WTC11 (cell line): ENCODE measurements around the gene SURF2. TPM values are rescaled to one million over a fixed set of nuclear protein-coding genes. Genes with fewer than 3 reads are reported as not detected.

ENCODE experiments used
- ATAC-seq: fragments of 200-7000 bp; cut with Tn5 transposase; 2 replicates; pipeline ENCODE4 v1.10.0; 2021; ENCODE audit warnings: mild to moderate bottlenecking, moderate library complexity
- CTCF ChIA-PET: fragments of 300-600 bp; sonication (Branson Sonifier 250); formaldehyde crosslinking; loops from one replicate; lab custom pipeline; 2021; ENCODE audit warnings: antibody characterized with exemption; lab: Charles Lee
- POLR2A ChIA-PET: fragments of 350-600 bp; sonication (Branson Sonifier 250); formaldehyde crosslinking; loops from one replicate; lab custom pipeline; 2021; ENCODE audit warnings: antibody characterized with exemption; lab: Charles Lee
- DNase-seq: peaks from one replicate; pipeline ENCODE4 v3.0.0; 2021; ENCODE audit warnings: low spot score
- H3K27ac Mint-ChIP-seq: 2 replicates; pipeline ENCODE4 v1.8.0; 2021; ENCODE audit warnings: mixed read lengths
- H3K27me3 Mint-ChIP-seq: 2 replicates; pipeline ENCODE4 v1.8.0; 2021; ENCODE audit warnings: low read depth, mild to moderate bottlenecking, moderate library complexity, mixed read lengths
- H3K36me3 Mint-ChIP-seq: 2 replicates; pipeline ENCODE4 v1.8.0; 2021; ENCODE audit warnings: mixed read lengths
- H3K4me1 Mint-ChIP-seq: 2 replicates; pipeline ENCODE4 v1.8.0; 2022; ENCODE audit warnings: mixed read lengths
- H3K4me3 Mint-ChIP-seq: 2 replicates; pipeline ENCODE4 v1.8.0; 2021; ENCODE audit warnings: mild to moderate bottlenecking, moderate library complexity, mixed read lengths
- H3K9me3 Mint-ChIP-seq: 2 replicates; pipeline ENCODE4 v1.8.0; 2021; ENCODE audit warnings: mixed read lengths
- ELF4 ChIP-seq: sonication (generic); formaldehyde crosslinking; IDR thresholded peaks from 2 replicates; pipeline ENCODE4 v1.8.1; 2022; ENCODE audit warnings: low read depth, mild to moderate bottlenecking, moderate library complexity, missing genetic modification reagents
- EMX1 ChIP-seq: fragments of 250-450 bp; sonication (Bioruptor Pico); IDR thresholded peaks from 2 replicates; pipeline ENCODE4 v1.8.0; 2021; ENCODE audit warnings: mild to moderate bottlenecking
- HMGXB4 ChIP-seq: sonication (generic); formaldehyde crosslinking; IDR thresholded peaks from 2 replicates; pipeline ENCODE4 v1.8.1; 2023; ENCODE audit warnings: mild to moderate bottlenecking, moderate library complexity, missing genetic modification reagents
- JAZF1 ChIP-seq: fragments of 250-450 bp; sonication (Bioruptor Pico); IDR thresholded peaks from 2 replicates; pipeline ENCODE4 v1.9.0; 2021; ENCODE audit warnings: moderate library complexity, mild to moderate bottlenecking, inconsistent platforms
- MAX ChIP-seq: sonication (generic); formaldehyde crosslinking; IDR thresholded peaks from 2 replicates; pipeline ENCODE4 v1.8.0; 2022; ENCODE audit warnings: mild to moderate bottlenecking, missing genetic modification reagents
- NFATC4 ChIP-seq: fragments of 250-450 bp; sonication (Bioruptor Pico); IDR thresholded peaks from 2 replicates; pipeline ENCODE4 v1.9.0; 2021; ENCODE audit warnings: mild to moderate bottlenecking
- NFYB ChIP-seq: sonication (generic); formaldehyde crosslinking; conservative IDR thresholded peaks from 2 replicates; pipeline ENCODE4 v1.8.0; 2022; ENCODE audit warnings: low read depth, missing genetic modification reagents
- NR1H2 ChIP-seq: sonication (generic); formaldehyde crosslinking; IDR thresholded peaks from 2 replicates; pipeline ENCODE4 v1.9.0; 2021; ENCODE audit warnings: mild to moderate bottlenecking, moderate library complexity, missing genetic modification reagents
- SOX15 ChIP-seq: fragments of 250-450 bp; sonication (Bioruptor Pico); IDR thresholded peaks from 2 replicates; pipeline ENCODE4 v1.9.0; 2021; ENCODE audit warnings: mild to moderate bottlenecking
- ZNF121 ChIP-seq: sonication (generic); formaldehyde crosslinking; IDR thresholded peaks from 2 replicates; pipeline ENCODE4 v1.8.0; 2023; ENCODE audit warnings: missing genetic modification reagents
- ZNF317 ChIP-seq: sonication (generic); formaldehyde crosslinking; IDR thresholded peaks from 2 replicates; pipeline ENCODE4 v1.8.1; 2023; ENCODE audit warnings: low read depth, mild to moderate bottlenecking, moderate library complexity, missing genetic modification reagents, borderline replicate concordance
- total RNA-seq: library from RNA; stranded (reverse); gene quantifications from 3 replicates; pipeline ENCODE4 v1.2.3, GENCODE V29; 2021
- TF ChIP-seq, protein P1 (sequence below): sonication (generic); formaldehyde crosslinking; IDR thresholded peaks from 2 replicates; pipeline ENCODE4 v1.8.1; 2023; ENCODE audit warnings: mild to moderate bottlenecking, missing genetic modification reagents
- TF ChIP-seq, protein P2 (sequence below): sonication (generic); formaldehyde crosslinking; IDR thresholded peaks from 2 replicates; pipeline ENCODE4 v1.8.0; 2022; ENCODE audit warnings: mild to moderate bottlenecking, missing genetic modification reagents
- TF ChIP-seq, protein P3 (sequence below): sonication (generic); formaldehyde crosslinking; IDR thresholded peaks from 2 replicates; pipeline ENCODE4 v1.8.0; 2022; ENCODE audit warnings: mild to moderate bottlenecking, missing genetic modification reagents
- TF ChIP-seq, protein P4 (sequence below): sonication (generic); formaldehyde crosslinking; conservative IDR thresholded peaks from 2 replicates; pipeline ENCODE4 v1.8.1; 2023; ENCODE audit warnings: mild to moderate bottlenecking, low read depth, missing genetic modification reagents, moderate library complexity

The SURF2 gene
- total RNA-seq, 1 experiment from 2014 or later, result 33.3 TPM

DNA sequence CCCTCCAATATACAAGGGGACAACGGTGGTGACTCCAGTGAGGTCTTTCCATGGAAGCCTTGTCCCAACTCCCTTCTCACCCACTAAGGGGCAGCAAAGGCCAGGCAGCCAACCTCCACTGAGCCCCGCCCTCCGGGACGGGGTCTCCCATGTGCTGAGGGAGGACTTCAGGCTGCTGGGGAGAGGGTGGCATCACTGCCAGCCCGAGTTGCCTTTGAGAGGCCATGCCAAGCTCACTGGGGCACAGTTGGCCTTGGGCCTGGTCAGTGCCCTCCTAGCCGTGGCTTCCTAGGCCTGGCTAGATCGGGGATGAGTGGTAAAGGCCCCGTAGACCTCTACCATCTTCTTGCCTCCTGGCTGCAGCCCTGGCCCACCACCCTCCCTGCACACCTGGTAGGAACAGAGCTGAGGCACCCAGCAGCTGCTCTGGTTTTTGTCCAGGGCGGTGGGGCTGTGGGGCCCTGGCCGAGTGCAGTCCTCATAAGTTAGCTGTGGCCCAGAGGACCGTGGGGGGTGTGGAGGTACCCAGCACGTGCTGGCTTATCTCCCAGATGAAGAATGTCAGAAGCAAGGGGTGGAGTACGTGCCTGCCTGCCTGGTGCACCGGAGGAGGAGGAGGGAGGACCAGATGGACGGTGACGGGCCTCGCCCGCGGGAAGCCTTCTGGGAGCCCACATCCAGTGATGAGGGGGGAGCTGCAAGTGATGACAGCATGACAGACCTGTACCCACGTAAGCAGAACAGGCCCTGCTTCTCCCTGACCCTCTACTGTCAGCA, 3.2 kb downstream of the SURF2 start:
- peak; percentile 38 for ATAC-seq
- POLR2A ChIA-PET, result no interaction called here

GRCh38 chr9:133360400-133361393, 4.3 kb downstream of the SURF2 start:
- Mint-ChIP-seq H3K27ac (peak overlapping the region; percentile 80; the same call in 1 of the 2 replicates), H3K4me1 (peaks cover 9% of the 10 kb centered on the region), H3K27me3 (no peaks in the 10 kb centered on the region), H3K4me3 (no peak overlapping the region), H3K9me3 (no peaks in the 10 kb centered on the region), H3K36me3 (peaks cover 55% of the 10 kb centered on the region)
- ChIA-PET CTCF (interaction anchor here (1.2 kb wide), 1 partner anchor 18 kb away, joined by 7 read pairs; no protein-coding TSS in a partner anchor), POLR2A (no interaction called here)
- ATAC-seq, result no peak
- no peak for DNase-seq
- TF ChIP-seq, protein P1, sequence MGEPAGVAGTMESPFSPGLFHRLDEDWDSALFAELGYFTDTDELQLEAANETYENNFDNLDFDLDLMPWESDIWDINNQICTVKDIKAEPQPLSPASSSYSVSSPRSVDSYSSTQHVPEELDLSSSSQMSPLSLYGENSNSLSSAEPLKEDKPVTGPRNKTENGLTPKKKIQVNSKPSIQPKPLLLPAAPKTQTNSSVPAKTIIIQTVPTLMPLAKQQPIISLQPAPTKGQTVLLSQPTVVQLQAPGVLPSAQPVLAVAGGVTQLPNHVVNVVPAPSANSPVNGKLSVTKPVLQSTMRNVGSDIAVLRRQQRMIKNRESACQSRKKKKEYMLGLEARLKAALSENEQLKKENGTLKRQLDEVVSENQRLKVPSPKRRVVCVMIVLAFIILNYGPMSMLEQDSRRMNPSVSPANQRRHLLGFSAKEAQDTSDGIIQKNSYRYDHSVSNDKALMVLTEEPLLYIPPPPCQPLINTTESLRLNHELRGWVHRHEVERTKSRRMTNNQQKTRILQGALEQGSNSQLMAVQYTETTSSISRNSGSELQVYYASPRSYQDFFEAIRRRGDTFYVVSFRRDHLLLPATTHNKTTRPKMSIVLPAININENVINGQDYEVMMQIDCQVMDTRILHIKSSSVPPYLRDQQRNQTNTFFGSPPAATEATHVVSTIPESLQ (CRISPR knock-in tag), result no peak
- no peak for TF ChIP-seq EMX1
- TF ChIP-seq, protein P2, sequence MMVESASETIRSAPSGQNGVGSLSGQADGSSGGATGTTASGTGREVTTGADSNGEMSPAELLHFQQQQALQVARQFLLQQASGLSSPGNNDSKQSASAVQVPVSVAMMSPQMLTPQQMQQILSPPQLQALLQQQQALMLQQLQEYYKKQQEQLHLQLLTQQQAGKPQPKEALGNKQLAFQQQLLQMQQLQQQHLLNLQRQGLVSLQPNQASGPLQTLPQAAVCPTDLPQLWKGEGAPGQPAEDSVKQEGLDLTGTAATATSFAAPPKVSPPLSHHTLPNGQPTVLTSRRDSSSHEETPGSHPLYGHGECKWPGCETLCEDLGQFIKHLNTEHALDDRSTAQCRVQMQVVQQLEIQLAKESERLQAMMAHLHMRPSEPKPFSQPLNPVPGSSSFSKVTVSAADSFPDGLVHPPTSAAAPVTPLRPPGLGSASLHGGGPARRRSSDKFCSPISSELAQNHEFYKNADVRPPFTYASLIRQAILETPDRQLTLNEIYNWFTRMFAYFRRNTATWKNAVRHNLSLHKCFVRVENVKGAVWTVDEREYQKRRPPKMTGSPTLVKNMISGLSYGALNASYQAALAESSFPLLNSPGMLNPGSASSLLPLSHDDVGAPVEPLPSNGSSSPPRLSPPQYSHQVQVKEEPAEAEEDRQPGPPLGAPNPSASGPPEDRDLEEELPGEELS, result no peak
- TF ChIP-seq, protein P3, sequence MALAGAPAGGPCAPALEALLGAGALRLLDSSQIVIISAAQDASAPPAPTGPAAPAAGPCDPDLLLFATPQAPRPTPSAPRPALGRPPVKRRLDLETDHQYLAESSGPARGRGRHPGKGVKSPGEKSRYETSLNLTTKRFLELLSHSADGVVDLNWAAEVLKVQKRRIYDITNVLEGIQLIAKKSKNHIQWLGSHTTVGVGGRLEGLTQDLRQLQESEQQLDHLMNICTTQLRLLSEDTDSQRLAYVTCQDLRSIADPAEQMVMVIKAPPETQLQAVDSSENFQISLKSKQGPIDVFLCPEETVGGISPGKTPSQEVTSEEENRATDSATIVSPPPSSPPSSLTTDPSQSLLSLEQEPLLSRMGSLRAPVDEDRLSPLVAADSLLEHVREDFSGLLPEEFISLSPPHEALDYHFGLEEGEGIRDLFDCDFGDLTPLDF (CRISPR knock-in tag), result no peak
- TF ChIP-seq ELF4 (CRISPR knock-in tag), result no peak
- no peak for TF ChIP-seq HMGXB4 (CRISPR knock-in tag)
- TF ChIP-seq NFATC4 (CRISPR knock-in tag), result no peak
- TF ChIP-seq ZNF317, result no peak
- no peak for TF ChIP-seq NR1H2 (CRISPR knock-in tag)
- no peak for TF ChIP-seq MAX (CRISPR knock-in tag)
- TF ChIP-seq NFYB (CRISPR knock-in tag), result no peak

More for the DNA sequence above, 3.2 kb downstream of the SURF2 start:
- Mint-ChIP-seq H3K27me3 (no peaks in the 10 kb centered on the region), H3K9me3 (no peaks in the 10 kb centered on the region), H3K27ac (no peak overlapping the region), H3K4me3 (0 out of 2 replicates have a peak overlapping the region, but pooled peaks have one; percentile 4), H3K36me3 (peaks cover 45% of the 10 kb centered on the region)
- CTCF ChIA-PET, result interaction anchor here (1.2 to 1.4 kb wide), 2 partner anchors 17 to 18 kb away, joined by 3 to 7 read pairs; no protein-coding TSS in a partner anchor
- no peak for TF ChIP-seq HMGXB4 (CRISPR knock-in tag)
- TF ChIP-seq, protein P4, sequence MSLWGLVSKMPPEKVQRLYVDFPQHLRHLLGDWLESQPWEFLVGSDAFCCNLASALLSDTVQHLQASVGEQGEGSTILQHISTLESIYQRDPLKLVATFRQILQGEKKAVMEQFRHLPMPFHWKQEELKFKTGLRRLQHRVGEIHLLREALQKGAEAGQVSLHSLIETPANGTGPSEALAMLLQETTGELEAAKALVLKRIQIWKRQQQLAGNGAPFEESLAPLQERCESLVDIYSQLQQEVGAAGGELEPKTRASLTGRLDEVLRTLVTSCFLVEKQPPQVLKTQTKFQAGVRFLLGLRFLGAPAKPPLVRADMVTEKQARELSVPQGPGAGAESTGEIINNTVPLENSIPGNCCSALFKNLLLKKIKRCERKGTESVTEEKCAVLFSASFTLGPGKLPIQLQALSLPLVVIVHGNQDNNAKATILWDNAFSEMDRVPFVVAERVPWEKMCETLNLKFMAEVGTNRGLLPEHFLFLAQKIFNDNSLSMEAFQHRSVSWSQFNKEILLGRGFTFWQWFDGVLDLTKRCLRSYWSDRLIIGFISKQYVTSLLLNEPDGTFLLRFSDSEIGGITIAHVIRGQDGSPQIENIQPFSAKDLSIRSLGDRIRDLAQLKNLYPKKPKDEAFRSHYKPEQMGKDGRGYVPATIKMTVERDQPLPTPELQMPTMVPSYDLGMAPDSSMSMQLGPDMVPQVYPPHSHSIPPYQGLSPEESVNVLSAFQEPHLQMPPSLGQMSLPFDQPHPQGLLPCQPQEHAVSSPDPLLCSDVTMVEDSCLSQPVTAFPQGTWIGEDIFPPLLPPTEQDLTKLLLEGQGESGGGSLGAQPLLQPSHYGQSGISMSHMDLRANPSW, result no peak
- no peak for TF ChIP-seq JAZF1
- no peak for TF ChIP-seq ZNF121 (CRISPR knock-in tag)
- TF ChIP-seq SOX15 (CRISPR knock-in tag), result no peak
- TF ChIP-seq, all 79 proteins: peak for 0
- peak; percentile 56 for DNase-seq
- H3K4me1 Mint-ChIP-seq, result peaks cover 16% of the 10 kb centered on the region
